GM18517 (cell line): ENCODE data around the gene FABP7.
A peak's percentile ranks its signal among the peaks of the same experiment; 100 is the strongest.

Experiments used
- ATAC-seq: cut with Tn5 transposase; IDR thresholded peaks from one replicate; pipeline ENCODE4 v1.9.1; 2021; ENCODE audit warnings: mild to moderate bottlenecking, moderate library complexity; ENCODE audit not compliant: unreplicated experiment

The FABP7 gene

DNA sequence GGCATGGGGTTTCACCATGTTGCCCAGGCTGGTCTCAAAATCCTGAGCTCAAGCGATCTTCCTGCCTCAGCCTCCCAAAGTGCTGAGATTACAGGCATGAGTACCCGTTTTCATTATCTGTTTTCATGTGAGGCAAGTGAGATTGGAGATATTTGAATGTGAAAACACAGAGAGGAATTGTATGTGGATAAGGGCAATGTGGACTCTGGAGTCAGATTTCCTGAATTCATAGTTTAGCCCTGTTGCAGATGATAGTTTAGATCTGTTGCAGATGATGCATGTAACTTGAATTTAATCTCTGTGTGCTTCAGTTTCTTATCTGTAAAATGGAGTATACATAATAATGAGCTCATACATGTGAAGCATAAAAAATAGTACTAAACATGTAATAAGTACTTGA, 13.2 kb downstream of the FABP7 start:
- no peak for ATAC-seq

- no peak for ATAC-seq
These were observed 18.0 kb downstream of the FABP7 start for GRCh38 chr6:122797537-122797936.

DNA sequence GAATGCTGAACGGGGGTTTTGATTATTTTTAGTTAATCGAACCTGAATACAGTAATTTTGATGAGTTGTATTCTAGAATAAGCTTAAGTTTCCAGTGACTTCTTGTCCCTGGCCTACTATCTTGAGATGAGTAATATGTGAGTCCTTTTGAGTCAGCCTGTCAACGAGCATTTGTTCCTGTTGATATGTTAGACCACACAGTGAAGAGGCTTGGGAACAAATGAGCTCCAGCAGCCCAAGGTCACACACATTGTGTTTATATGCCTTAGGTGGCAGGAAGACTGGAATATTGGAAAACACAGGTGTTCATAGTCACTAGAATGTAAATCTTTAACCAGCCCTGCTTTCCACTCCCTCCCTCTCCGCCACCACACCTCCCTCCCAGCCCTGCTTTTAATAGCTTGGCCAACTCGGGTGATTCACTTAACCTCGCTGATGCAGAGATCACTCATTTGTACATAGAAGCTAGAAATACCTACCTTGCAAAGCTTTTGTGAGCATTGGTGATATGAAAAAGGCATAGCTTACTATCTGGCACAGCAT, 18.7 kb downstream of the FABP7 start:
- ATAC-seq: peak; percentile 88

GRCh38 chr6:122799140-122799745, 19.7 kb downstream of the FABP7 start:
- no peak for ATAC-seq

GRCh38 chr6:122799916-122800686, 20.6 kb downstream of the FABP7 start:
- no peak for ATAC-seq

- ATAC-seq: no peak
These were observed 21.4 kb downstream of the FABP7 start for GRCh38 chr6:122800906-122801305.

- ATAC-seq: no peak
These were observed 21.9 kb downstream of the FABP7 start for GRCh38 chr6:122801397-122801796.

GRCh38 chr6:122803171-122803661, 23.7 kb downstream of the FABP7 start:
- no peak for ATAC-seq

DNA sequence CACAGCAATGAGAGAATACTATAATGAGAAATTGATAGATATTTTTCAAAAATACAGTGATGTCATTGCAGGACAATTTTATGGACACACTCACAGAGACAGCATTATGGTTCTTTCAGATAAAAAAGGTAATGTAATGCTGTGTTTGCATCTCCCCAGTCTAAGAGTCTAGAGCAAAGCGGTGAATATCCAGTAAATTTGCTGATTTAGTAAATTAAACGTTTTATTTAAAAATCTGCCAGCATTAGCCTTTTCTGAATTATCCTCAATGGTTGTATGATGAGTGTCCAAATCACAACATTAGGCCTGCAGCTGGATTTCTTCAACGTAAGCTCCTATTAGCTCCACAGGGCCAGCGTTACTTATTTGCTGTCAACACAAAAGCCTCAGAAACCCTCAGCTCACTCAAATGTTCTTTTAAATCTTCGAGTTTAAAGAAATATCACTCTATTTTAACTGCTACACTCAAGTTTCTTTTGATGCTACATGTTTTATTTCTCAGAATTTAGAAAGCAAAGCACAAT, 25.5 kb downstream of the FABP7 start:
- no peak for ATAC-seq

DNA sequence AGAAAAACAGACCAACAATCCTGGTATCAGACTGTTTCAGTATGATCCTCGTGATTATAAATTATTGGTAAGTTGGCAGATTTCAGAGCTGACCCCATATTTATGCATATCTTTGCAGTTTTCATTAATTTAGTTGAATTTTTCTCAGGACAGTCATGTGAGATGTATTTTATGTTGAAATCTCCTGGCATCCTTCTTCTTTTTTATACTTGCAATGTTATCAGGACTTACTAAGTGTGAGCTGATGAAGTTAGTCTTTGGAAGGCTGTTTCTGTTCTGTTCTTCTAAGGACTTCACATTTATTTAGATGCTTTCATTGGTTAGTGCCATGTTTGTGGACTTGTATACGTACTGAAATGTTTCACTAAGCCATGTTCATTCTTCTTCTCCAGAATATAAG, 26.8 kb downstream of the FABP7 start:
- ATAC-seq: no peak

GRCh38 chr6:122808121-122808885, 28.8 kb downstream of the FABP7 start:
- ATAC-seq: no peak

- no peak for ATAC-seq
These were observed 29.5 kb downstream of the FABP7 start for GRCh38 chr6:122809001-122809400.

- no peak for ATAC-seq
These were observed 30.2 kb downstream of the FABP7 start for GRCh38 chr6:122809691-122810090.

- no peak for ATAC-seq
These were observed 30.7 kb downstream of the FABP7 start for GRCh38 chr6:122810189-122810588.

GRCh38 chr6:122817358-122817757, 37.8 kb downstream of the FABP7 start:
- ATAC-seq: no peak

DNA sequence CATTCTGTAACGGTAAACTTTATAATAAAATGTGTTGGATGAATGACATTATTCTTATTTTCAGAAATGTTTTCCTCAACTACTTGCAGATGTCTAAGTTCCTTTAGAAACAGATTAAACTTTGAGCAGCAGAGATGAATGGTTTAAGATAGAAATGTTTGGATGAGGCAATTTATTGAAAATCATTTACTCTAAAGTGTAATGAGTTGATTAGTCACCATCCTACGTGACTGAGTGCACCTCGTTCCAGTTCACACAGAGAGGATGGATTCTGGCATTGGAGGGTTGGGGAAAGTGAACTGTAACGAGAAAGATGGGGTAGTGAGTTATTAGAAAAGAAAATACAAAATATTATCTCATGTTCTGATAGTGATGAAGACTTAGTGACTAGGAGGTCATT, 38.2 kb downstream of the FABP7 start:
- no peak for ATAC-seq

DNA sequence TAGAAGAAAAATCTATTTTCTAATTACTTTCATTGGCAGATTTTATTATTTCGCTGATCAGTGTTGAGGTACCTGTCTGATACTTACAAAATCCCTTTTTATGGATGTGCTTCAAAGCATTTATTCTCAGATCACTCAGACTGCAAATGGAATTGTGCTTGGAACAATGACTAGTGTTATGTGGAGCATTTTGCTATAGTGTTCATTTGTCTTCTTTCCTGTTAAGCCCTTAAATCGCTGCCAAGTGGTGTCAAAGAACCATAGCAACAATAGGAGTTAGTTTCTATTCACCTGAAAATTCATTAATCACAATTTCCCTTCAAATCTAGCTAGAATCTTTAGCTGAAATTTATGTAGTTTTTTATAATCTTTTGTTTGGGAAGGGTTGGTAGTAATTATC, 39.4 kb downstream of the FABP7 start:
- no peak for ATAC-seq

DNA sequence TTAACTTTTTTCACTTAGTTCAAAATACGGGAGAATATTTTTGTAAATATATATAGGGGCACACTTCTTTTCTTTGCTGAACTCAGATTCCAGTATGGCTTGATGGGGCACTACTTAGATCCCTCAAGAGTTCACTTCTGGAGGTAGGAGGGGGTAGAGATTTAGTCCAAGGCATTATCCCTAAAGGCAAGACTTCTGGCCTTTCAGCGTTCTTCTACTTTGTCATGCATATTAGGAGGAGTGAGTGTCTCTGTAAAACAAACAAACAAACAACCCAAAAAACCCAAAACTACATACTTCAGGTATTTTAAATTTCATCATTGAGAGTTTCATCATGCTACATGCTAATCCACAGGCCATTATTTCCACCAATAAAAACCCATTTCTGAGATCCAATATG, 41.6 kb downstream of the FABP7 start:
- ATAC-seq: no peak

DNA sequence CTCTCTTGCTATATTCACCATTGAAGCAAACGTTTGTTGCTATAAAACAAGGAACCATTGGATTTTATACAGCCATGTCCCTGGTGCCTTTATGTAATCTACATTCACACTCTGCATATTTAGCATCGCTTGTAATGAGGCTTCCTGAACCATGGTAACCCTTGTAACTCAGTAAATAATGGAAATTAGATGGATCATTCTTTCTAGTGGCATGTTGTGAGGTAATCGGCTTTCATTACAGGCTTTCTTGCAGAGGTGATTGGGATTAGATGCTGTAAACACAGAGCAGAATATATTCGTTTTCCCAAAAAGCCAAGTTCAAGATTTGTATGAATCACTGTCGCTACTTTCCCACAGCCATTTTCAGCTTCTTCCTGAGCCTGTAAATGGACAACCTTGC, 45.6 kb downstream of the FABP7 start:
- ATAC-seq: no peak

DNA sequence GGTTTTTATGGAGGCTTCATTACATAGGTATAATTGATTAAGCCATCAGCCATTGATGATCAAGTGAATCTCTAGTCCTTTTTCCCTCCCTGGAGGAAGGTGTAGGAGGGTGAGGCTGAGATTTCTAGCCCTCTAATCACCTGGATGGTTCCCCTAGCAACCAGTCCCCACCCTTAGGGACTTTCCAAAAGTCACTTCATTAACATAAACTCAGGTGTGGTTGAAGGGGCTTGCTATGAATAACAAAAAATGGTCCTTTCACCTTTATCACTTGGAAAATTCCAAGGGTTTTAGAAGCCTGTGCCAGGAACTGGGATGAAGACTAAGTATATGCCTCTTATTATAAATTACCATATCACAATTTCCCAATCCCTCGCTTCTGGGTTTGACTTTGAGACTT, 49.9 kb downstream of the FABP7 start:
- ATAC-seq: no peak

DNA sequence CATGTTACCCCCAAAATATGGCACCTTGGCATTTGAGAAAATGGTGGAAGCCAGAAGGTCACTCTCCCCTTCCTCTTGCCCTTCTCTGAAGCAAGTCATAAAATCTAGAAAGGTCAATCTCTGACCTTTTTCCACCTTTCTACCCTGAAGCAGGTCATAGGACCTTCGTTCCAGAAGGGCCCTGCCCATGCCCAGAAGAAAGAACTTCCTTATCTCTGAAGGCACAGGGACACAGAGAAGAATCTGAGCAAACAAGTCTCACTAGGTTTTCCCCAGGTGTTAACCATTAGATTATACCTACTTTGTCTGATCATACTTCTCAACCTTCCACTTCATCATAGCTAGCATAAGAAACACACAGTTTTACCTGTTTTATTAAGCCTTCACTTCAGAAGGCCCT, 52.0 kb downstream of the FABP7 start:
- no peak for ATAC-seq
